ENCODE measurements around the gene CLEC2D.
"Not testable (repeated sequence)": the region's sequence is repeated elsewhere in the genome, so short reads cannot be mapped to it uniquely, and the experiment has no call there.

DNA sequence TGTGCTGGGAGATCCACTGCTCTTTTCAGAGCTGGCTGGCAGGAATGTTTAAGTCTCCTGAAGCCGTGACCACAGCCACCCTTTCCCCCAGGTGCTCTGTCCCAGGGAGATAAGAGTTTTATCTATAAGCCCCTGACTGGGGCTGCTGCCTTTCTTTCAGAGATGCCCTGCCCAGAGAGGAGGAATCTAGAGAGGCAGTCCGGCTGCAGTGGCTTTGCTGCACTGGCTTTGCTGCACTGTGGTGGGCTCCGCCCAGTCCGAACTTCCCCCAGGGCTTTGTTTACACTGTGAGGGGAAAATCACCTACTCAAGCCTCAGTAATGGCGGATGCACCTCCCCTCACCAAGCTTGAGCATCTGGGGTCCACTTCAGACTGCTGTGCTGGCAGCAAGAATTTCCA is 15.9 kb downstream of the CLEC2D start:
- TF ChIP-seq, protein P1, sequence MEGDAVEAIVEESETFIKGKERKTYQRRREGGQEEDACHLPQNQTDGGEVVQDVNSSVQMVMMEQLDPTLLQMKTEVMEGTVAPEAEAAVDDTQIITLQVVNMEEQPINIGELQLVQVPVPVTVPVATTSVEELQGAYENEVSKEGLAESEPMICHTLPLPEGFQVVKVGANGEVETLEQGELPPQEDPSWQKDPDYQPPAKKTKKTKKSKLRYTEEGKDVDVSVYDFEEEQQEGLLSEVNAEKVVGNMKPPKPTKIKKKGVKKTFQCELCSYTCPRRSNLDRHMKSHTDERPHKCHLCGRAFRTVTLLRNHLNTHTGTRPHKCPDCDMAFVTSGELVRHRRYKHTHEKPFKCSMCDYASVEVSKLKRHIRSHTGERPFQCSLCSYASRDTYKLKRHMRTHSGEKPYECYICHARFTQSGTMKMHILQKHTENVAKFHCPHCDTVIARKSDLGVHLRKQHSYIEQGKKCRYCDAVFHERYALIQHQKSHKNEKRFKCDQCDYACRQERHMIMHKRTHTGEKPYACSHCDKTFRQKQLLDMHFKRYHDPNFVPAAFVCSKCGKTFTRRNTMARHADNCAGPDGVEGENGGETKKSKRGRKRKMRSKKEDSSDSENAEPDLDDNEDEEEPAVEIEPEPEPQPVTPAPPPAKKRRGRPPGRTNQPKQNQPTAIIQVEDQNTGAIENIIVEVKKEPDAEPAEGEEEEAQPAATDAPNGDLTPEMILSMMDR (IDR thresholded peaks at IDR 0.05), result not testable (repeated sequence)
- not testable (repeated sequence) for TF ChIP-seq POLR2A (IDR thresholded peaks at IDR 0.05; ENCODE audit: low read depth); POLR2AphosphoS5 (IDR thresholded peaks at IDR 0.05)

Measured in esophagus muscularis mucosa (tissue), 3 donors.